Keratinocyte (primary cell): ENCODE measurements around the gene MARCHF6. TPM values are rescaled to one million over a fixed set of nuclear protein-coding genes. Genes with fewer than 3 reads are reported as not detected.
"Not testable (repeated sequence)": the region's sequence is repeated elsewhere in the genome, so short reads cannot be mapped to it uniquely, and the experiment has no call there.

ENCODE experiments used
- DNase-seq: peaks from one replicate; pipeline ENCODE4 v3.0.0-alpha.2; 2011; ENCODE audit warnings: low read depth, missing footprints, low spot score
- FAIRE-seq: peaks from 2 replicates; lab custom pipeline; 2011; peaks lifted over from hg19 to GRCh38; lab: Jason Lieb, UNC
- H2AFZ ChIP-seq: 2 replicates; pipeline ENCODE4 v1.6.0; 2012; ENCODE audit warnings: low read length, control low read depth, inconsistent platforms; ENCODE audit not compliant: control insufficient read depth
- H3K27ac ChIP-seq: 2 replicates; pipeline ENCODE4 v1.5.1; 2011; ENCODE audit warnings: low read length; ENCODE audit not compliant: control insufficient read depth, insufficient read depth
- H3K27me3 ChIP-seq: 3 replicates; pipeline ENCODE4 v1.6.0; 2011; ENCODE audit warnings: low read length; ENCODE audit not compliant: control insufficient read depth, insufficient read depth; ENCODE audit errors: extremely low read depth
- H3K36me3 ChIP-seq, 2 experiments: 2 replicates in 1 of 2; 3 replicates in 1 of 2; pipeline ENCODE4 v1.5.1; 2011; ENCODE audit warnings: low read length in 2 of 2, mild to moderate bottlenecking in 1 of 2; ENCODE audit not compliant: control insufficient read depth in 2 of 2, insufficient read depth in 2 of 2; ENCODE audit errors: extremely low read depth in 1 of 2
- H3K4me1 ChIP-seq: 3 replicates; pipeline ENCODE4 v1.5.1; 2011; ENCODE audit warnings: low read length; ENCODE audit not compliant: control insufficient read depth, insufficient read depth; ENCODE audit errors: extremely low read depth
- H3K4me2 ChIP-seq: 3 replicates; pipeline ENCODE4 v1.6.0; 2011; ENCODE audit warnings: low read depth, low read length; ENCODE audit not compliant: control insufficient read depth, insufficient read depth; ENCODE audit errors: extremely low read depth
- H3K4me3 ChIP-seq, 3 experiments: fragments of 200-600 bp in 1 of 3; sonication (generic) in 1 of 3; 2 replicates in 2 of 3; 3 replicates in 1 of 3; pipeline ENCODE4 v1.5.1; 2011 to 2016; ENCODE audit warnings: low read length in 3 of 3, mild to moderate bottlenecking in 3 of 3, control low read depth in 2 of 3, inconsistent platforms in 1 of 3, low read depth in 1 of 3, mixed read lengths in 1 of 3, mixed run types in 1 of 3, moderate library complexity in 1 of 3; ENCODE audit not compliant: control insufficient read depth in 2 of 3, insufficient read depth in 2 of 3; ENCODE audit errors: extremely low read depth in 1 of 3
- H3K79me2 ChIP-seq: 2 replicates; pipeline ENCODE4 v1.6.0; 2012; ENCODE audit warnings: low read length; ENCODE audit not compliant: control insufficient read depth, insufficient read depth
- H3K9ac ChIP-seq: 3 replicates; pipeline ENCODE4 v1.6.0; 2011; ENCODE audit warnings: low read length; ENCODE audit not compliant: control insufficient read depth, insufficient read depth; ENCODE audit errors: extremely low read depth
- H3K9me1 ChIP-seq: 3 replicates; pipeline ENCODE4 v1.6.0; 2011; ENCODE audit warnings: low read length; ENCODE audit not compliant: control insufficient read depth, insufficient read depth; ENCODE audit errors: extremely low read depth
- H3K9me3 ChIP-seq: 2 replicates; pipeline ENCODE4 v1.5.1; 2012; ENCODE audit warnings: low read depth, low read length; ENCODE audit not compliant: control insufficient read depth
- H4K20me1 ChIP-seq: 3 replicates; pipeline ENCODE4 v1.6.0; 2011; ENCODE audit warnings: low read length; ENCODE audit not compliant: control insufficient read depth, insufficient read depth; ENCODE audit errors: extremely low read depth
- CTCF ChIP-seq, 3 experiments: IDR thresholded peaks in 1 of 3; conservative IDR thresholded peaks in 1 of 3; optimal IDR thresholded peaks in 1 of 3; 2 replicates in 2 of 3; 3 replicates in 1 of 3; pipeline versions ENCODE3 to v1.5.1; 2011; ENCODE audit warnings: low read length in 3 of 3, mild to moderate bottlenecking in 3 of 3, moderate library complexity in 2 of 3, control low read depth in 1 of 3, inconsistent platforms in 1 of 3; ENCODE audit not compliant: insufficient read depth in 2 of 3; ENCODE audit errors: extremely low read depth in 1 of 3
- EZH2 ChIP-seq: IDR thresholded peaks from one replicate; pipeline ENCODE4 v1.6.1; 2012; ENCODE audit warnings: inconsistent platforms, mild to moderate bottlenecking, low read length, moderate library complexity
- dilution Hi-C: fragments of 300-500 bp; cut with MboI; formaldehyde crosslinking; loops from one replicate; pipeline ENCODE4 v1.7.0; 2020; ENCODE audit warnings: low sequenced_read_pairs; ENCODE audit not compliant: extremely low pct_ligation_motif_present
- polyA plus RNA-seq, 5 experiments: library from polyadenylated mRNA; depleted of rRNA in 3 of 5; stranded (reverse) in 3 of 5; stranded (forward) in 1 of 5; unstranded in 1 of 5; fragments of >200 nt; gene quantifications; 1 replicate in 1 of 5; 2 replicates in 3 of 5; 3 replicates in 1 of 5; pipeline versions ENCODE4 v1.2.1 to v1.2.3, GENCODE V29; 2011 to 2012; ENCODE audit warnings: missing spikeins in 2 of 5, low read depth in 1 of 5, low replicate concordance in 1 of 5

MARCHF6 gene
- polyA plus RNA-seq, 1 donor (not counting 4 experiments of a cell fraction or from before 2014, with no cell fraction given) = 196 TPM

- dilution Hi-C loops = no loop called here
- Histone ChIP-seq H3K27ac (no peak overlapping the region), H3K79me2 (no peaks in the 10 kb centered on the region), H2AFZ (no peak overlapping the region), H4K20me1 (no peaks in the 10 kb centered on the region), H3K27me3 (no peaks in the 10 kb centered on the region), H3K9ac (no peak overlapping the region), H3K4me3 (no peak overlapping the region), H3K9me1 (no peaks in the 10 kb centered on the region), H3K4me1 (peaks cover 34% of the 10 kb centered on the region), H3K36me3 (no peaks in the 10 kb centered on the region), H3K9me3 (no peaks in the 10 kb centered on the region), H3K4me2 (peak overlapping the region; percentile 16)
- FAIRE-seq = no peak
- no peak for DNase-seq
- TF ChIP-seq CTCF (optimal IDR thresholded peaks at IDR 0.05 in 1 of 3, IDR thresholded peaks at IDR 0.05 in 1 of 3, conservative IDR thresholded peaks at IDR 0.05 in 1 of 3; ENCODE audit: extremely low read depth in 1 of 3, insufficient read depth in 2 of 3, low read length in 3 of 3) (no peak), EZH2 (no peak)
Measured at GRCh38 chr5:10308844-10309243, 44.7 kb upstream of the MARCHF6 start.

- Histone ChIP-seq H3K27me3 (no peaks in the 10 kb centered on the region), H3K36me3 (no peaks in the 10 kb centered on the region), H3K9me1 (no peaks in the 10 kb centered on the region), H3K27ac (peak overlapping the region; percentile 70), H3K9me3 (no peaks in the 10 kb centered on the region), H2AFZ (no peak overlapping the region), H3K9ac (no peak overlapping the region), H3K79me2 (no peaks in the 10 kb centered on the region), H4K20me1 (no peaks in the 10 kb centered on the region), H3K4me1 (peaks cover 34% of the 10 kb centered on the region), H3K4me2 (peak overlapping the region; percentile 71), H3K4me3 (peak overlapping the region in 1 of 3 experiments; percentile 29)
- FAIRE-seq (peak; percentile 57), DNase-seq (peak; percentile 69)
- no peak for TF ChIP-seq CTCF (optimal IDR thresholded peaks at IDR 0.05 in 1 of 3, IDR thresholded peaks at IDR 0.05 in 1 of 3, conservative IDR thresholded peaks at IDR 0.05 in 1 of 3; ENCODE audit: extremely low read depth in 1 of 3, insufficient read depth in 2 of 3, low read length in 3 of 3)
- TF ChIP-seq EZH2 = no peak
- dilution Hi-C loops = no loop called here
Measured at GRCh38 chr5:10310066-10310779, 43.3 kb upstream of the MARCHF6 start.

GRCh38 chr5:10310835-10311570 is 42.5 kb upstream of the MARCHF6 start:
- Histone ChIP-seq H3K4me1 (peaks cover 34% of the 10 kb centered on the region), H3K27ac (peak overlapping the region; percentile 70)
- H3K79me2 ChIP-seq, H3K27me3 ChIP-seq, H3K9me1 ChIP-seq, H3K36me3 ChIP-seq, H3K4me3 ChIP-seq, H3K9ac ChIP-seq, DNase-seq, H4K20me1 ChIP-seq, H3K4me2 ChIP-seq, H2AFZ ChIP-seq, H3K9me3 ChIP-seq, dilution Hi-C loops, FAIRE-seq: not testable (repeated sequence)
